PFSK-1 (cell line): Measurements from ENCODE around the gene MAD1L1.

ENCODE experiments used
- FOXP2 ChIP-seq: optimal IDR thresholded peaks from 2 replicates; pipeline ENCODE3; 2011; ENCODE audit warnings: borderline replicate concordance, control low read depth, inconsistent platforms; ENCODE audit not compliant: insufficient read depth; ENCODE audit errors: extremely low read length, extremely low read depth
- POLR2AphosphoS5 ChIP-seq: IDR thresholded peaks from 2 replicates; pipeline ENCODE4 v1.6.1; 2012; ENCODE audit warnings: low read depth, mild to moderate bottlenecking, control low read depth, low read length, moderate library complexity
- REST ChIP-seq, 2 experiments: IDR thresholded peaks; 2 replicates each; pipeline versions ENCODE4 v1.6.1 to v1.8.0; 2011 to 2012; ENCODE audit warnings: low read depth in 2 of 2, low read length in 2 of 2, control low read depth in 1 of 2, inconsistent platforms in 1 of 2, mild to moderate bottlenecking in 1 of 2, moderate library complexity in 1 of 2; ENCODE audit not compliant: insufficient read depth in 1 of 2
- SIN3A ChIP-seq: IDR thresholded peaks from 2 replicates; pipeline ENCODE4 v1.6.1; 2012; ENCODE audit warnings: mild to moderate bottlenecking, low read length, moderate library complexity, borderline replicate concordance; ENCODE audit not compliant: insufficient read depth
- TAF1 ChIP-seq: IDR thresholded peaks from 2 replicates; pipeline ENCODE4 v1.6.1; 2012; ENCODE audit warnings: low read length, control low read depth, borderline replicate concordance; ENCODE audit not compliant: insufficient read depth

The MAD1L1 gene

DNA sequence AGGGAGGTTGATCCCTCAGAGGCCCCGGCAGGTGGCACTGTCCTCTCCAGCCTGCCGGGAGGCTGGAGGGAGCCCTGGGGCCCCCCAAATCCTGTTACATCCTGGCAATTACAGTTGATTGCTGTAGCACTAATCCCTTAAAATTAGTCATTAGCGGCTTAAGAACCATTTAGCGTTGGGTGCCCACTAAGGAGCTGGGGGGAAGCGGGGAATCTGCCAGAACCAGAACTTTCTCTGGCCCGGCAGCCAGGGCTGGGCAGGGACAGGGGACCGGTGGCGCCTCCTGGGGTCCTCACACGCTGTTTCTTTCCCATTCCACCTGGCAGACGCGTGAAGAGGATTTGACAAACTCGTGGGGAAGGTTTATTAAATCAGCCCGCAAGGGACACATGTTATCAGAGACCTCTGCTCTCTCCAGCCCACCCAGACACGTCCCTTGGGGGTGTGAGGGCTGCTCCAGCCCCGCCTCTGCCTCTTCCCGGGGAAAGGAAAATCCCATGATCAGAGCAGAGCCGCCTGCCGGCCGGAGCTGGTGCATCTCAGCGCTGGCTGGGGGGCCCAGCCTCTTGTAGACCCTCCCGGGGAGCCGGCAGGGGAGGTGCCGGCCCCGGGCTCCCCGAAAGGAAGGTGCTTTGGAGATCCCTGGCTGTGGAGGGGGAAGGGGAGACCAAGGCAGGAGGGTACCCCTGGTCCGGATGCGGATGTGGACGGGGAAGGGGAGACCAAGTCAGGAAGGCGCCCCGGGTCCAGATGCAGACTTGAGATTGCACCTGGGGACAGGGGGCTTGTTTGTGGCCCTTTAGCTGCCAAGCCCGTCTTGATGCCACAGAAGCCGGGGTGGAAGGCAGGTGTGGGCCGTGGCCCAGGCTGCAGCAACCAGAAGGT, 420.0 kb downstream of the MAD1L1 start:
- TF ChIP-seq TAF1 (no peak), REST (IDR thresholded peaks at IDR 0.05; ENCODE audit: insufficient read depth in 1 of 2, low read depth in 2 of 2, low read length in 2 of 2) (no peak), SIN3A (no peak), POLR2AphosphoS5 (no peak), FOXP2 (no peak)

DNA sequence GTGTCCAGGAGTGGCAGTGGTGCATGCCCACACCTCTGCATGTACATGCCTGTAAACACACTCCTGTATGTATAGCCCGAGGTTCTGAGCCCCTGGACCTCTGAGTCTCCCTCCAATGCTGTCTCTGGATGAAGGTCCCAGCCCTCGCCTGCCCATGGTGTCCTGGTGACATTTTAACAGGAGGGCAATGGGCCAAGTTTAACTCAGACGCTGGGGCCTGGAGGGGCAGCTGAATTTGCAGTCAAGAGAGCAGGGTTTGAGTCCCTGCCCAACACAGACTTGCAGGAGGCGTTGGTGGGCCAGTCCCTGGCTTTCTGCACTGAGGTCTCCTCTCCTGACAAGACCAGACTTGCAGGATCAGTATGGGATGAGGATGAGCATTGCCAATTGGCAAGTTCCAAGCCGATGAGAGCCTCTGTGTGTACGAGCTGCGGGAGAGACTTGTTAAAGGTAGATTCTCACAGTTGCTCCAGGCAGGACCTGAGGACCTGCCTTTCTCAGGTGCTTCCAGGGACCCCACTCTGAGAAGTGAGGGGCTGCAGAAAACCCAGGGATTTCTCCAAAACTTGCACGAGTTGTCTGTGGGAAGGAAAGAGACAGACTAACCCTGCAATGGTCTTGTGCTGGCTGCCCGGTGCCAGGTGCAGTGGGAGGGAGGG, 420.8 kb downstream of the MAD1L1 start:
- TF ChIP-seq FOXP2 = no peak
- no peak for TF ChIP-seq REST (IDR thresholded peaks at IDR 0.05; ENCODE audit: insufficient read depth in 1 of 2, low read depth in 2 of 2, low read length in 2 of 2)
- no peak for TF ChIP-seq POLR2AphosphoS5
- TF ChIP-seq SIN3A = no peak

DNA sequence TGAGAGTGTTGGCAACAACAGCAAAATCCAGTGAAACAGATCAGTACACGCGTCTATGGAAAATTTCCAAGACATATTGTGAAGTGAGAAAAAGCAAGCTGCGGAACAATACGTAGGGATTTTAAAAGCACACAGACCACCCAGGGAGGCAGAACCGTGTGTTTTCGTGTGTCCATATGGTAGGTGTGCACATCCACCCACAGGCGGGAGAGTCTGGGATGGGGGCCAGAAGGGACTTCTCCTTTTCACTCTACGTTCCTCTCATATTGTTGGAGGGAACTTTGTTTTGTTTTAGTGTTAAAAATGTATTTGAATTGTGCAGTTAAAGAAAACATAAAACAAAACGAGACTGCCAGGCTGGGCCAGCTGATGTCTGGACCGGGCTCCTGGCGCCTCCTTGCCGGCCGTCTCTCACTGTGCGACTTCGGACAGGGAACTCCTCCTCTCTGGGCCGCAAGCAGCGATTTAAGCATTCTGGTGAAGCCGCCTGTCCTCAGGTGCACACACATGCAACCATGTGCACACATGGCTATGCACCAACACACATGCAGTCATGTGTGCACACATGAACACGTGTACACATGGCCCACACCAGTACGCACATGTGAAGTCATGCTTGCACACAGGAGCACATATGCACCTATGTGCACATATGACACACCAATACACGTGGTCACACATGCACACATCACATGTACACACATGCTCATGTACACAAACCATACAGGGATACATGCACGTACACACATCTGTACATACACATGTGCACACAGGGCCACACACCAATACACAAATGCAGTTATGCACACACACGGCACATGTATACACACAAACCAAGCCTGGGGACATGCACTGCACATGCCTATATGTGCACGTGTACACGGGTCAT, 421.5 kb downstream of the MAD1L1 start:
- TF ChIP-seq FOXP2 = no peak

DNA sequence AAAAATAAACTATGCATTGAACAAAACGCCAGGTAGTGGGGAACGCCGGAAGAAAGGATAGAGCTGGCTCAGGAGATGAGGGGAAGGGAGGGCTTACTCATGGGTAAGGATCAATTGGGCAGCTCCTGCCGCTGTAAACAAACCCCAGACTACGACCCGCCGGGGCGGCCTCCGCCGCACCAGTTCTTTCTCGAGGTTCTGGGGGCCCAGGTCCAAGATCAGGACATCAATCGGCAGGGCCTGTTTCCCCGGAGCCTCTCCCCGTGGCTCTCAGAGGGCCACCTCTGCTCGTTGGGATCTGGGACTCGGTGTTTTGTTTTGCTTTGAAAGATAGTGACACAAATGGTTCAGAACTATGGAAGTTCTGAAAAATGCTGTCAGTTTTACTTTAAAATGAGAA, 422.2 kb downstream of the MAD1L1 start:
- no peak for TF ChIP-seq SIN3A
- TF ChIP-seq REST (IDR thresholded peaks at IDR 0.05; ENCODE audit: insufficient read depth in 1 of 2, low read depth in 2 of 2, low read length in 2 of 2) = no peak
- TF ChIP-seq POLR2AphosphoS5 = no peak

DNA sequence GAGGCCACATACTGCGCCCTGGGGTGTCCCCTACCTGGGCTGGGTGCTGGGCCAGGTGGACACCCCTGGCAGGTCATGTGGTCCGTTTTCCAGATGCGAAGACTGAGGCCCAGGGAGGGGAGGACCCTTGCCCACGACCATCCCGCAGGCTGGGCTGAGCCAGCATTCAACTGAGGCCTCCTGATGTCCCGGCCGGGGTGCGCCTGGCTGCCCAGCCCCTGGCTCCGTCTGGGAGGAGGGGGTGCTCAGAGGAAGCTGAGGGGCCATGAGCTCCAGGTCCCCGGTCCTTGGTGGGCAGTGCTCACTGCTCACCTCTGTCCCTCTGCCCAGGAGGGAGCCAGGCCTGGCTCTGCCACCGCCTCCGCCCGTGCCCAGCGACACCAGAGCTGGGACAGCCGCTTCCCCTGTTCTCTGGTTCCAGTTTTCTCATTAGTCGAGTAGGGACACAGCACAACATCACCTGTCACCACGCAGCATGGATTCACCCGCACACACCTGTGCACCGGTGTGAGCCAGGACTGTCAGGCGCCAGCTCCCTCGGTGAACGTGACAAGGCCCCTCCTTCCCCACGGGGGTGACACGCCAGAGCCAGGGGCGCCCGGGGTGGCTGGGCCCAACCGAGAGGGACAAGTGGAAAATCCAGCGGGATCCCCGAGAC, 423.0 kb downstream of the MAD1L1 start:
- no peak for TF ChIP-seq POLR2AphosphoS5
- TF ChIP-seq REST (IDR thresholded peaks at IDR 0.05; ENCODE audit: insufficient read depth in 1 of 2, low read depth in 2 of 2, low read length in 2 of 2) = no peak
- TF ChIP-seq FOXP2 = no peak
- TF ChIP-seq SIN3A = no peak
- no peak for TF ChIP-seq TAF1
